ENCODE data around the gene REM2.

Gene REM2

DNA sequence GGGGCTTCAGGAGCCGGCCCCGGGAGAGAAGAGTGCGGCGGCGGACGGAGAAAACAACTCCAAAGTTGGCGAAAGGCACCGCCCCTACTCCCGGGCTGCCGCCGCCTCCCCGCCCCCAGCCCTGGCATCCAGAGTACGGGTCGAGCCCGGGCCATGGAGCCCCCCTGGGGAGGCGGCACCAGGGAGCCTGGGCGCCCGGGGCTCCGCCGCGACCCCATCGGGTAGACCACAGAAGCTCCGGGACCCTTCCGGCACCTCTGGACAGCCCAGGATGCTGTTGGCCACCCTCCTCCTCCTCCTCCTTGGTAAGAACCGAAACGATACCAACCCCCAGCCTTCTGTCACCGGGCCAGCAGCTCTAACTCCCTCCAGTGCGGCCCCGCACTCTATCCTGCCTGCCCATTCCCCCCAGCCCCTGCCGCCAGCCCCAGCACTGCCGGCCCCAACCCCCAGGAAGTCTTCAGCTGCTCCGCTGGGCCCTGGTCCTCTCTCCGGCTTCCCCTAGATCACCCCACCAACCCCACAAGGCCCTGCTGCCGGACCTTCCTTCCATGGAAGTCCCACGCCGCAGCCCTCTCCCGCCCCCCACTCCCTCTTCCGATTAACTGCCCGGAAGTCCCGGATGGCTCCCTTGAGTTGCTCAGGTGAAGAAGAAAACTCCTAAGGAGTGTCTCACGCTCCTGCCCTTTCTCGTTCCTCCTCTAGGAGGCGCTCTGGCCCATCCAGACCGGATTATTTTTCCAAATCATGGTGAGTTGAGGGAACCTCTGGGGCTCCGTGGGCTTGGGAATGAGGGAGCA is 10.8 kb upstream of the REM2 start:
- in situ Hi-C loops (cut with HindIII; ENCODE audit: low sequenced_read_pairs) = no loop called here

DNA sequence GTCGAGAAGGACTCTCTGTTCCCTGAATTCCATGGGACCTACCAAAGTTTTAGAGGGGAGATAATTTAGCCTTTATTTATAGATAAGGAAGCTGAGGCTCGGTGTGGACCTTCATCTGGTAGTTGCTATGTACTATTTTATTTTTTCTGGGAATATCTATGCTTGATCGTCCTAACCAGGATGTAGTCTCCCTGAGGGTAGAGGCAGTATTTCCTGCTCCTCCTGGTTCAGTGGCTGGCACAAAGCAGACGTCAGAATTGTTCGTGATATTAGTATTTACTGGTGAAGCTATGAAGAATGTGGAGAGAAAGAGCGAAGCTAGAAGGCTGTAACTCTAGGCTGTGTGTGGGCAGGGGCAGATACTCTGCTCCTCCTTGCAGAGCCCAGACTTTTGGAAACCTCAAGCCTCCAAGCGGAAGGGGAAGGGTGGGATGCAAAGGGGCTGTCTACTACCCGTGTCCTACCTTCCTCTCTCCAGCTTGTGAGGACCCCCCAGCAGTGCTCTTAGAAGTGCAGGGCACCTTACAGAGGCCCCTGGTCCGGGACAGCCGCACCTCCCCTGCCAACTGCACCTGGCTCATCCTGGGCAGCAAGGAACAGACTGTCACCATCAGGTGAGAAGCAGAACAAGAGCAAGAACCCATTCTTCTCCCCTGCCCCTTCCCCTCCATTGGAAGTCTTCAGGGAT is 10.0 kb upstream of the REM2 start:
- in situ Hi-C loops (cut with HindIII; ENCODE audit: low sequenced_read_pairs) = no loop called here

DNA sequence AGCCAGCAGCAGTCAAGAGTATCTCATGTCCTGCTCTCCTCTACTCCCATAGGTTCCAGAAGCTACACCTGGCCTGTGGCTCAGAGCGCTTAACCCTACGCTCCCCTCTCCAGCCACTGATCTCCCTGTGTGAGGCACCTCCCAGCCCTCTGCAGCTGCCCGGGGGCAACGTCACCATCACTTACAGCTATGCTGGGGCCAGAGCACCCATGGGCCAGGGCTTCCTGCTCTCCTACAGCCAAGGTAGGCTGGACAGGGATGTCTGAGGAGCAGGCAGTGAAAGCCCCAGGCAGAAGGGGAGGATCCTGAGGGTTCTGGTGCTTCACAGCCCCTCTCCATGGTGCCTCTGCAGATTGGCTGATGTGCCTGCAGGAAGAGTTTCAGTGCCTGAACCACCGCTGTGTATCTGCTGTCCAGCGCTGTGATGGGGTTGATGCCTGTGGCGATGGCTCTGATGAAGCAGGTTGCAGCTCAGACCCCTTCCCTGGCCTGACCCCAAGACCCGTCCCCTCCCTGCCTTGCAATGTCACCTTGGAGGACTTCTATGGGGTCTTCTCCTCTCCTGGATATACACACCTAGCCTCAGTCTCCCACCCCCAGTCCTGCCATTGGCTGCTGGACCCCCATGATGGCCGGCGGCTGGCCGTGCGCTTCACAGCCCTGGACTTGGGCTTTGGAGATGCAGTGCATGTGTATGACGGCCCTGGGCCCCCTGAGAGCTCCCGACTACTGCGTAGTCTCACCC is 7.8 kb upstream of the REM2 start:
- in situ Hi-C loops (cut with HindIII; ENCODE audit: low sequenced_read_pairs) = no loop called here

DNA sequence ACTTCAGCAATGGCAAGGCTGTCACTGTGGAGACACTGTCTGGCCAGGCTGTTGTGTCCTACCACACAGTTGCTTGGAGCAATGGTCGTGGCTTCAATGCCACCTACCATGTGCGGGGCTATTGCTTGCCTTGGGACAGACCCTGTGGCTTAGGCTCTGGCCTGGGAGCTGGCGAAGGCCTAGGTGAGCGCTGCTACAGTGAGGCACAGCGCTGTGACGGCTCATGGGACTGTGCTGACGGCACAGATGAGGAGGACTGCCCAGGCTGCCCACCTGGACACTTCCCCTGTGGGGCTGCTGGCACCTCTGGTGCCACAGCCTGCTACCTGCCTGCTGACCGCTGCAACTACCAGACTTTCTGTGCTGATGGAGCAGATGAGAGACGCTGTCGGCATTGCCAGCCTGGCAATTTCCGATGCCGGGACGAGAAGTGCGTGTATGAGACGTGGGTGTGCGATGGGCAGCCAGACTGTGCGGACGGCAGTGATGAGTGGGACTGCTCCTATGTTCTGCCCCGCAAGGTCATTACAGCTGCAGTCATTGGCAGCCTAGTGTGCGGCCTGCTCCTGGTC is 7.2 kb upstream of the REM2 start:
- in situ Hi-C loops (cut with HindIII; ENCODE audit: low sequenced_read_pairs) = no loop called here

DNA sequence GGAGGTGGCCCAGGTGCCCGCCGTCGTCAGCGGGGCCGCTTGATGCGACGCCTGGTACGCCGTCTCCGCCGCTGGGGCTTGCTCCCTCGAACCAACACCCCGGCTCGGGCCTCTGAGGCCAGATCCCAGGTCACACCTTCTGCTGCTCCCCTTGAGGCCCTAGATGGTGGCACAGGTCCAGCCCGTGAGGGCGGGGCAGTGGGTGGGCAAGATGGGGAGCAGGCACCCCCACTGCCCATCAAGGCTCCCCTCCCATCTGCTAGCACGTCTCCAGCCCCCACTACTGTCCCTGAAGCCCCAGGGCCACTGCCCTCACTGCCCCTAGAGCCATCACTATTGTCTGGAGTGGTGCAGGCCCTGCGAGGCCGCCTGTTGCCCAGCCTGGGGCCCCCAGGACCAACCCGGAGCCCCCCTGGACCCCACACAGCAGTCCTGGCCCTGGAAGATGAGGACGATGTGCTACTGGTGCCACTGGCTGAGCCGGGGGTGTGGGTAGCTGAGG is 6.0 kb upstream of the REM2 start:
- in situ Hi-C loops (cut with HindIII; ENCODE audit: low sequenced_read_pairs) = no loop called here

DNA sequence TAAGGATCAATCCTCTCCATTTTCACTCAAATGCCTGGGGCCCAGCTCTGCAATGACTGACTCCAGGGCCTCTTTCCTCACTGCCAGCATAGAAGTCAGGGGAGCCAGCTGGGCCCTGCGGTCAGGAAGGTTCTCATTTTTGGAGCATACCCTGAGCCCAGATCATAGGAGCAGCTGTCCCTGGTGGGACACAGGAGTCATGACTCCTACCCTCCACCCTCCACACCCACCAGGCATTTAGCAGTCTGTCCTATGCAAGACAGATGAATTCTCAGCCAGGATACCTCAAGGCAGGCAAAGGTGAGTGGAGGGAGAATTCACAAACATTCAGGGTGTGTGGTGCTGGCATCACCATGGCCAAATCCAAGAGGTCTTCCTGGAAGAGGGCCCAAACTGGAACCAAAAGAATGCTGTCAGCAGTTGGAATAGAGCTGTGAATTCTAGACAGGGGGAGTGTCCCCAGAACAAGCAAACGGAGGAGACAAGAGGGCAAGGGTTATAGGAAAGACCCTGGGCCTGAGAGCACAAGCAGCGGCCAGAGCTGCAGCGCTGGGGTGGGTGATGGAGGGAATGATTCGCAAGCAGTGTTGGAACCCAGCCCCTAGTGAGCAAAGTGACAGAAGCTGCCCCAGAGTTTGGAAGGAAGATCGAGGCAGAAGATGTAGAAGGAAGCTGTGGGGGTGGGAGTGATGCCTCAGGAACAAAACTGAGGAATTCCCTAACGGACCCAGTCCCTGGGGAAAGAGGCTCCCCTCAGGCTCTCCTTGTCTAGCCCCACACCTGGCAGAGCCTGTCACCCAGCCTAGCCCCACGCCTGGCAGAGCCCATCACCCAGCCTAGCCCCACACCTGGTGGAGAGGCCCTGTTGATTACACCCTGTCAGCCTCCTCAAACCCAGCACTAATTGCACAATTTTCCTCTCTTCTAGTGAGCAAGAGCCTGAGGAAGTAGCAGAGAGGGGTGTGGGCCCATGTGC is 4.5 kb upstream of the REM2 start:
- in situ Hi-C loops (cut with HindIII; ENCODE audit: low sequenced_read_pairs) = no loop called here

DNA sequence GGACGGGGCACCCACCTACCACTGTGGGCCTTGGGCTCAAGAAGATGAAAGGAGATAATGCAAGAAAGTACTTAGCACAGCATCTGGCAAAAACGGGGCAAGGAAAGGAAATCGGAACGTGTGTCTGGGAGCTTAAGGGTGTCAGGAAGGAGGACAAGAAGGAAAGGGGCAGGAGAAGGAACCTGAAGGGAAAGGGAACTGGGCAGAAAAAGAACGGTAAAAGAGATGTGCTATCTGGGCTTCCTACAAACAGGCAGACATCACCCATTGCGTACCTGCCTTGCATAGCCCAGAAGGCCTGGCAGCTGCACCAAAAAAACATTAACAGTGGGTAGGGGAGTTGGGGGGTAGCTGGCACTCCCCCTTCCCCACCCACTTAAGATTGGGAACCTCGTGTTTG is 958 bp upstream of the REM2 start:
- in situ Hi-C loops (cut with HindIII; ENCODE audit: low sequenced_read_pairs) = no loop called here

DNA sequence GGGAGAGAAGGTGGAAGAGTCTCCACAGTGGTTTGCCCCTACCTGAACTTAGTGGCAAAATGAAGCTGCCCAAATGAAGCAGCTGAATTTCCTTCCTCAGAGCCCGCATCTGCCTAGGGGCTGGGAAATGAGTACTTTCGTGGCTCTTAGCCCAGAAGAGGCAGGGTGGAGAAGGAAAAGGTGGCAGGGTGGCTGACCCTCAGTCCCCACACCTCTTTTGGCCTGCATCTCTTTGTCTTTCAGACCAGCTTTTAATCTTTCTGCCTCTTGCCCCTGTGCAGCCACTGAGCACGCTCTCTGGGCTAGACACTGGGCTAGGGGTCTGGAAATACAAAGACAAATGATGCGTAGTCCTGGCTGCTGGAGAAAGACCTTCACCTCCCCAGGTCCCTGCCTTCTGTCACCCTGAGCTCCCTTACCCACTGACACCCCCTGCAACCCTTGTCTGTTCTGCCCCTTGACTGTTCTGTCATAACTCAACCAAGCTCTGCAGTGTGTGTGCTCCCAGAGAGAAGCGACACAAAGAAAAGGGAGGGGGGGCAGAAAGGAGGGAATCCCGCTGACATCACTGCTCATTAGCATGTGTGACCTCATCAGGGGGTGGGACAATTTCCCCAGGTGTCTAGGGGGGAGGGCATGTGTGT is 371 bp upstream of the REM2 start:
- in situ Hi-C loops (cut with HindIII; ENCODE audit: low sequenced_read_pairs) = no loop called here

DNA sequence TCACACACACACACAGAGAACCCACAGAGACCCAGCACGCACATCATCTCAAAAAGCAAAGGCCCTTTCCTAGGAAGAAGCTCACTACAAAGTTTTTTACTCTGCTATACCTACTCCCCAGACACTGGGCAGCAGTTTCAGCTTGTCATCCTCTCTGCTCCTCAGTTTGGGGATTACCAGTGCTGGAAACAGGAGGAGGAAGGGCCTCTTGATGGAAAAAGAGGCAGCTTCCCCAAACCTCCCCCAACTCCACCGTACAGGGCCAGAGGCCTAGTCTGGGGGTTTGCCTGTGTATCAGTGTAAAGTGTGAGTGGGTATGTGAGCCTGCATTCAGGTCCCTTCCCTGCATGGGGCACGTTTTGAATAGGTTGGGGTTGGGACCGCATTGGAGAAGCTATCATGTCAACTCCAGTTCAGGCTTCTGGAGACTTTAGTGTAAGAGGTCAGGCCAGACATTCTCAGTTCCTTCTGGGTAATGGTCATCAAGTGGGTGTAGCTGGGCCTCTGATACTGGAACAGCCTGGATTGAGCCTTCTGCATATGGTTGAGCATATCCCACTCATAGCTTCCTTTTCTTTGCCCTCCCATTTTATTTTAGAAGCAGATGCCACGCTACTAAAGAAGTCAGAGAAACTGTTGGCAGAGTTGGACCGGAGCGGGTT is 1.2 kb downstream of the REM2 start:
- in situ Hi-C loops (cut with HindIII; ENCODE audit: low sequenced_read_pairs) = no loop called here

DNA sequence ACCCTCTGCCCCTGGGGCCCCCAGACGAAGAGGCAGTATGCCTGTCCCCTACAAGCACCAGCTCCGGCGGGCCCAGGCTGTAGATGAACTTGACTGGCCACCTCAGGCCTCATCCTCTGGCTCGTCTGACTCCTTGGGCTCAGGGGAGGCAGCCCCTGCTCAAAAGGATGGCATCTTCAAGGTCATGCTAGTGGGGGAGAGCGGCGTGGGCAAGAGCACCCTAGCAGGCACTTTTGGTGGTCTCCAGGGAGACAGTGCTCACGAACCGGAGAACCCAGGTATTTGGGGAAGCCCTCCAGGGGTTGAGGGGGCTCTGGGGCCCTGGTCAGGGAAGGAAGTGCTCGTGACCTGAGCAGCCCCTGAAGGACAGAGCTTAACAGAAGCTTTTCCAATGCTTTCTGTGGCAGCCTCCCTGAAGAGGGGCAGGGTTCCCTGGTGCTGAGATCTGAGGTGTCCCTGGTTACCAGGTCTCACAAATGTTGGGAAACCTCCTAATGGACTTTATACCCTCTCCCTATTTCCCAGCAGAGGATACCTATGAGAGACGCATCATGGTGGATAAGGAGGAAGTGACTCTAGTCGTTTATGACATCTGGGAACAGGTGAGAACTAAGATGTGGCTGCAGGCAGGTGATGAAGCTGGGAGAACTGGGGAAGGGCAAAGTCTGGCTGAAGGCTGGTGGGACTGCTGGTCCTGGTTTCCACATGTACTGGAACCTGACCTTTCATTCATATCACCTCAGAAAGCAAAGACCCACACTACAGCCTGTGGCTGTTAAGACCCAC is 1.9 kb downstream of the REM2 start:
- in situ Hi-C loops (cut with HindIII; ENCODE audit: low sequenced_read_pairs) = no loop called here

DNA sequence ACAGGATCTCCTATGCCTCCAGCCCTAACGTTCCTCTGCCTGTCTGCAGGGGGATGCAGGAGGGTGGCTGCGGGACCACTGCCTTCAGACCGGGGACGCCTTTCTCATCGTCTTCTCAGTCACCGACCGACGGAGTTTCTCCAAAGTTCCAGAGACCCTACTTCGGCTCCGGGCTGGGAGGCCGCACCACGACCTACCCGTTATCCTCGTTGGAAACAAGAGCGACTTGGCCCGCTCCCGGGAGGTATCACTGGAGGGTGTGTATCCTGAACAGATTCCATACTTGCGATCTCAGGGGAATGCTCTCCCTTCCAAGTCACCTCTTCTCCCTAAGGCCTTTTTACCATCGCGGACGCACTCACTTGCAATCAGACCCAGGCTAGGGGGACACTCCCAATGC is 3.0 kb downstream of the REM2 start:
- in situ Hi-C loops (cut with HindIII; ENCODE audit: low sequenced_read_pairs) = no loop called here

DNA sequence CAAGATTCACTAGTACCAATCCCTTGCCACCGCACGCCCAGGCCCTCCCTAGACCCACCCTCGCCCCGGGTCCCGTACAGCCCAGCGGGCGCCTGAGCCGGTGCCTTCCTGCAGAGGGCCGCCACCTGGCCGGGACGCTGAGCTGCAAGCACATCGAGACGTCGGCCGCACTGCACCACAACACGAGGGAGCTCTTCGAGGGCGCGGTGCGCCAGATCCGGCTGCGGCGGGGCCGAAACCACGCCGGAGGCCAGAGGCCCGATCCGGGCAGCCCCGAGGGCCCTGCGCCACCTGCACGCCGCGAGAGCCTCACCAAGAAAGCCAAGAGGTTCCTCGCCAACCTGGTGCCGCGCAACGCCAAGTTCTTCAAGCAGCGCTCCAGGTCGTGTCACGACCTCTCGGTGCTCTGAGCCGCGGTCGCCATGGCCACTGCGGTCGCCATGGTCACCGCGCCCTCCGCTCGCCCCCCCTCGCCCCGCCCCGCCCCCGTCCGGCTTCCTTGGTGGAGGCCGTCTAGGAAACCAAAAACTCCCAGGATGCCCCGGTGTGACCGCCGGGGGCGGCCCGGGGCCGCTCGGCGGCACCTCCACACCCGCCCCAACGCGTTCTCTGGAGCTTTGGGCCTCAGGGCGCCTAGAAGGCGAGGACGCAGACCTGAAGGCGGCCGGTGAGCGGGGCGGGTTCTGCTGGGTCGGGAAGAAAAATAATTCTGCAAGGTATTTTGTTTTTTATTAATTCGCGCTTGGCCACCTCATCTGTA is 3.7 kb downstream of the REM2 start:
- in situ Hi-C loops (cut with HindIII; ENCODE audit: low sequenced_read_pairs) = no loop called here

DNA sequence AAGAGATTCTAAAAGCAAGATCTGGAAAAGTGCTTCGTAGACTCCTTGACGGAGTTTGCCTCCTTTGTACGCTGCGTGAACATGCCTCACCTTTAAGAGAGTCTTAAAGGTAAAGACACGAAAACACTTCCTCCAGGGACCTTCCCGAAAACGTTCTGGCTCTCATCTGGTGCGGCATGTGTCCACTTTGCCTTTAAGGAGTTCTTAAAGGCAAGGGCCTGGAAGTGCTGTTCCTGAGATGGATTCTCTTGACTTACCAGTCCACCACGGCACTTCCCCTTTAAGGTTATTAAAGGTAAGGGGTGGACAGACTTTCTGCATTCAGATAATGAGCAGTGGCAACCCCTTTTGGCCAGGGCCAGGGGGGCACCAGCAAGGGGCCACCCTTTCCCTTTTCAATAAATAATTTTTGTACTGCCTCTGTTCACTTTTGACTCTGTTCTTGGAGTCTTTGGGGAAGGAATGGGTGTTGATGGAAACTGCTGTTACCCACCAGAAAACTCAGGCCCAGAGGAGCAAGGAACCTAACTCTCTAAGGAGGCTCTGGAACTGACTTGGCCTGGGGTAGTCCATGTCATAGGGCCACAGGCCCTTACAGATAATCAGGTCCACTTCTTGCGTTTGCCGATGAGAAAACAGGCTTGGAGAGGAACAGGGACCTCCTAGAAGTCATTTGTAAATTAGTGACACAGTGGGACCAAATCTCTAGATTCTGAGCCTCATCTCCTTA is 4.4 kb downstream of the REM2 start:
- in situ Hi-C loops (cut with HindIII; ENCODE audit: low sequenced_read_pairs) = no loop called here

DNA sequence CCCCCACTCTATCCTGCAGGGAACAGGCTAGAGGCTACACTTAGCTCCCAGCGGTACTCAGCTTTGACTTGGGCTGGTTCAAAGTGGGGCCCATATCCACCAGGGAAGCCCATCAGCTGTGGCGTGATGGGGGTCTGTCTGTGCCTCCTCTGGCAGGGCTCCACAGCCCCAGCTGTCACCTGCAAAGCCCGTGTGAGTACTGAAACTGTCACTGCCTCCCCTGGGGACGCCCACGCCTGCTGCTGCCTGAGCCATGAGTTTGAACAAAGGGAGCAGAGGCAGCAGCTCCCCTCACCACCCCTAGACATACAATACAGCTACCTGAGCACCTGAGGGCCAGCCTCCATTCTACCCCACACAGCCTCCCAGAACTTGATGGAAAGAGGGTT is 5.0 kb downstream of the REM2 start:
- in situ Hi-C loops (cut with HindIII; ENCODE audit: low sequenced_read_pairs) = no loop called here

DNA sequence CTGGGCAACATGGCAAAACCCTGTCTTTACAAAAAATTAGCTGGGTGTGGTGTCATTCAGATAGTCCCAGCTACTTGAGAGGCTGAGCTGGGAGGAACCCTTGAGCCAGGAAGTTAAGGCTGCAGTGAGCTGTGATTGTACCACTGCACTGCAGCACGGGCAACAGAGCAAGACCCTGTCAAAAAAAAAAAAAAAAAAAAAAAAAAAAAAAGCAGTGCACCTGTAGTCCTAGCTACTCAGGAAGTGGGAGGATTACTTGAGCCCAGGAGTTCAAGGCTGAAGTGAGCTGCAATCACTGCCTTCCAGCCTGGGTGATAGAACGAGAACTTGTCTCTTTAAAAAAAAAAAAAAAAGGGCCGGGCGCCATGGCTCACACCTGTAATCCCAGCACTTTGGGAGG is 5.6 kb downstream of the REM2 start:
- in situ Hi-C loops (cut with HindIII; ENCODE audit: low sequenced_read_pairs) = no loop called here

DNA sequence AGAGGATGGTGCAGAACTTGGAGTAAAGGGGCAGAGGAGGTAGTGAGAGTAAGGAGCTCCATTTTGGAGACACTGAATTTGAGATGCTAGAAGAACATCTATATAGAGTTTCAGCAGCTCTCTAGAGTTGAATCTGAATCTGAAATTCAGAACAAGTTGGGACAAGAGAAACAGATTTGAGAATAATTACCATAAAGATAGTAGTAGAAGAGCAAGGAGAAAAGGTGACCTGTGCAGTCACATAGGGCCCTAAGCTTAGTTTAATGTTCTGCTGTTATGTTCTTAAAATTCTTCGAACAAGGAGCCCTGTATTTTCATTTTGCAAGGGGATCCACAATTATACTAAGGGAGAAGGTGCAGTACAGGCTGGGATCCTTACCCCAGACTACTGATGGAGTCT is 7.4 kb downstream of the REM2 start:
- in situ Hi-C loops (cut with HindIII; ENCODE audit: low sequenced_read_pairs) = loop anchor here (10.0 kb wide), 1 partner anchor 46 kb away; no protein-coding TSS in a partner anchor

DNA sequence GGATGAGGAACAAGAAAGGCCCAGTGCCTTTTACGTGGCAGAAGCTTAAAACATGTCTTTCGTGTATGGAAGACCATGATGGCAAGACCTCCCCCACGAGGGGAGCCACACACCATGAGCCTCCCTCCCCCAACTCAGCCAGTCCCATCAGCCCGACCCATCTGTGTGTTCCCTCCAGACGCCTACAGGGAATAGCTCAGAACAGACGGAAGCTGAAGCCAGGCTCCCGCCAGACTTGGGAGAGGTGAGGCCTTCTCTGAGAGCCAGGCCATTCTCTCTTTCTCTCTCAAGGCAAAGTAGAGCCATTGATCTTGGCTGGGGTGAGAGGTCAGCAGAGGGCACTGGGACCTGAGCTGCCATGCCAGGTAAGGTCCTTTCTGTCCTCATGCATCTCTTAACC is 9.5 kb downstream of the REM2 start:
- in situ Hi-C loops (cut with HindIII; ENCODE audit: low sequenced_read_pairs) = loop anchor here (10.0 kb wide), 1 partner anchor 48 kb away; no protein-coding TSS in a partner anchor
